Upper lobe of left lung (tissue), 4 donors: ENCODE measurements around the gene HOOK2.

Experiments
- EP300 ChIP-seq, 4 donors: sonication (generic); formaldehyde crosslinking; IDR thresholded peaks; one replicate each; pipeline ENCODE4 v1.5.1; 2017; ENCODE audit warnings: antibody characterized with exemption in 4 of 4, control low read depth in 2 of 4
- POLR2A ChIP-seq, 4 donors: fragments of 450-650 bp; IDR thresholded peaks; one replicate each; pipeline ENCODE4 v1.5.1; 2016 to 2017; ENCODE audit warnings: antibody characterized with exemption in 4 of 4, mild to moderate bottlenecking in 2 of 4
- POLR2AphosphoS5 ChIP-seq, 2 donors: sonication (generic); formaldehyde crosslinking; IDR thresholded peaks; one replicate each; pipeline ENCODE4 v1.5.1; 2017; ENCODE audit warnings: antibody characterized with exemption in 2 of 2
- TF ChIP-seq, protein P1 (sequence below), 6 experiments: fragments of 450-650 bp in 4 of 6; fragments of 200-600 bp in 2 of 6; sonication (generic) in 2 of 6; IDR thresholded peaks; one replicate each; pipeline ENCODE4 v1.5.1; 2016 to 2019; ENCODE audit warnings: antibody characterized with exemption in 6 of 6

DNA sequence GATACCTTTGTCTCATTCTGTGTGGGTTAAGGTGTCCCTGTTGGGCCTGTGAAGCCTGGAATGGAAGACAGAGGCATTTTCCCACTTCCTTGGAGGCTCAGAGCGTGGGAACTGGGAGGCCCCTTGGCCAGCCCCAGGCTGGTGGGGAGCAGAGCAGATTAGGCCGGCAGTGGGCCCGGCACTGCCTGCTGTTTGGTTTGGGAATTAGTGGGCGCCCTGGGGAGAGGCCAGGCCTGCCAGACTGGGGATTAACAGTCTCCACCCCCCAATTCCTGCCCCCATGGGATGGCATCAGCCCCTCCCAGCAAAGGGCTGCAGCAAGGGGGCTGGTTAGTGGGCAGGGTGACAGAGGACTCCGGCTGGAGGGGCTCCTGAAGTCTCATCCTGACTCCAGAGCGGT is 26.9 kb downstream of the HOOK2 start:
- TF ChIP-seq, protein P1, sequence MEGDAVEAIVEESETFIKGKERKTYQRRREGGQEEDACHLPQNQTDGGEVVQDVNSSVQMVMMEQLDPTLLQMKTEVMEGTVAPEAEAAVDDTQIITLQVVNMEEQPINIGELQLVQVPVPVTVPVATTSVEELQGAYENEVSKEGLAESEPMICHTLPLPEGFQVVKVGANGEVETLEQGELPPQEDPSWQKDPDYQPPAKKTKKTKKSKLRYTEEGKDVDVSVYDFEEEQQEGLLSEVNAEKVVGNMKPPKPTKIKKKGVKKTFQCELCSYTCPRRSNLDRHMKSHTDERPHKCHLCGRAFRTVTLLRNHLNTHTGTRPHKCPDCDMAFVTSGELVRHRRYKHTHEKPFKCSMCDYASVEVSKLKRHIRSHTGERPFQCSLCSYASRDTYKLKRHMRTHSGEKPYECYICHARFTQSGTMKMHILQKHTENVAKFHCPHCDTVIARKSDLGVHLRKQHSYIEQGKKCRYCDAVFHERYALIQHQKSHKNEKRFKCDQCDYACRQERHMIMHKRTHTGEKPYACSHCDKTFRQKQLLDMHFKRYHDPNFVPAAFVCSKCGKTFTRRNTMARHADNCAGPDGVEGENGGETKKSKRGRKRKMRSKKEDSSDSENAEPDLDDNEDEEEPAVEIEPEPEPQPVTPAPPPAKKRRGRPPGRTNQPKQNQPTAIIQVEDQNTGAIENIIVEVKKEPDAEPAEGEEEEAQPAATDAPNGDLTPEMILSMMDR (IDR thresholded peaks at IDR 0.05): no peak
- TF ChIP-seq POLR2AphosphoS5 (IDR thresholded peaks at IDR 0.05): no peak
- no peak for TF ChIP-seq EP300 (IDR thresholded peaks at IDR 0.05)
- TF ChIP-seq POLR2A (IDR thresholded peaks at IDR 0.05): no peak
